Omental fat pad (tissue), 4 donors: ENCODE results near the gene GPRC5B. TPM values are rescaled to one million over a fixed set of nuclear protein-coding genes. Genes with fewer than 3 reads are reported as not detected.

Source experiments
- ATAC-seq: fragments of 150-250 bp; one replicate; pipeline ENCODE4 v1.9.1; 2016; ENCODE audit warnings: mild to moderate bottlenecking, moderate library complexity; ENCODE audit not compliant: low FRiP score
- DNase-seq: peaks from one replicate; pipeline ENCODE4 v3.0.0-alpha.2; 2019; ENCODE audit warnings: low spot score
- total RNA-seq, 4 donors: library from RNA; depleted of rRNA; stranded (reverse); fragments of >200 nt; gene quantifications; one replicate each; pipeline ENCODE4 v1.1.0, GENCODE V29; 2016
- TF ChIP-seq, protein P1 (sequence below), 3 donors: fragments of 450-650 bp; IDR thresholded peaks; one replicate each; pipeline ENCODE4 v1.5.1; 2016 to 2017; ENCODE audit warnings: antibody characterized with exemption in 3 of 3, mild to moderate bottlenecking in 3 of 3, moderate library complexity in 2 of 3

GPRC5B gene, protein sequence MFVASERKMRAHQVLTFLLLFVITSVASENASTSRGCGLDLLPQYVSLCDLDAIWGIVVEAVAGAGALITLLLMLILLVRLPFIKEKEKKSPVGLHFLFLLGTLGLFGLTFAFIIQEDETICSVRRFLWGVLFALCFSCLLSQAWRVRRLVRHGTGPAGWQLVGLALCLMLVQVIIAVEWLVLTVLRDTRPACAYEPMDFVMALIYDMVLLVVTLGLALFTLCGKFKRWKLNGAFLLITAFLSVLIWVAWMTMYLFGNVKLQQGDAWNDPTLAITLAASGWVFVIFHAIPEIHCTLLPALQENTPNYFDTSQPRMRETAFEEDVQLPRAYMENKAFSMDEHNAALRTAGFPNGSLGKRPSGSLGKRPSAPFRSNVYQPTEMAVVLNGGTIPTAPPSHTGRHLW
- total RNA-seq = 10 to 100 TPM; 15.4 to 36.3 (median 30.7) TPM

DNA sequence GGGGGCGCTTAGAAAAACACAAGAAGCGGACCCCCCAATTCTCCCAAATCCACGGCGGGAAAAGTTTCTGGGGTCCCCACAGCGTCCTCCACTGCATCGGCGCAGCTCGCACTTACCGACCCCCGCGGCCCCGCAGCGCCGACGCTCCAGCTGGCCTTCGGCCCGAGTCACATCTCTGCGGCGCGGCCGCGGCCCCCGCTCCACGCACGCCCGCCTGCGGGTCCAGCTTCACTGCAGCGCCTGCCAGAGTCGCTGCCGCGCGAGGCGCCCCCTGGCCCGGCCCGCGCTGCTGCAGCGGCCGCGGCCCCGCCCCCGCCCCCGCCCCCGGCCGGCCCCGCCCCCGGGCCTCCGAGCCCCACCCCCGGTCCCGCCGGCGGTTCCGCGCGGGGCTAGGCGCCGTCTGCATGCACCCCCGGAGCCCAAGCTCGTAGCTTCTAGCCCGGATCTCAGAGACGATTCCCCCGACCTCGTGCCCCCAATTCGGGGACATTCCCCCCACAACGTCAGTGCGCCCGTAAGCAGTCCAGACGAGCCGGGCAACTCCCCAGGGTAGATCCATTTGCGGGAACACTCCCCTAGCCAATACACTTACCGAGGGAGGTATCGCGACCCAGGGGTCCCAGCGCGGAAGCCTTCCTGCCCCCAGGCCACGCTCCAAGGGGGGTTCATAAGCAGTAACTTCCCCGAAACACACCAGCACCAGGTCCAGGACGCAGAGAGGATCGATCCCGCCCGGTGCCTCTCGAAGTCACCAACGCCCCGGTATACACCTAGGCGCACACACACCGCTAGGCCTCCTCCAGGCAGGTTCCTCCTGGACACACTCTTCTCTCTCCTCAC lies at the start of gene GPRC5B:
TSS of gene GPRC5B (minus strand) at position 238 of the 840 bp plus-strand sequence. CDS start 12,003 bp downstream, outside the sequence.
- ATAC-seq (peak; percentile 45), DNase-seq (no peak)
- TF ChIP-seq, protein P1, sequence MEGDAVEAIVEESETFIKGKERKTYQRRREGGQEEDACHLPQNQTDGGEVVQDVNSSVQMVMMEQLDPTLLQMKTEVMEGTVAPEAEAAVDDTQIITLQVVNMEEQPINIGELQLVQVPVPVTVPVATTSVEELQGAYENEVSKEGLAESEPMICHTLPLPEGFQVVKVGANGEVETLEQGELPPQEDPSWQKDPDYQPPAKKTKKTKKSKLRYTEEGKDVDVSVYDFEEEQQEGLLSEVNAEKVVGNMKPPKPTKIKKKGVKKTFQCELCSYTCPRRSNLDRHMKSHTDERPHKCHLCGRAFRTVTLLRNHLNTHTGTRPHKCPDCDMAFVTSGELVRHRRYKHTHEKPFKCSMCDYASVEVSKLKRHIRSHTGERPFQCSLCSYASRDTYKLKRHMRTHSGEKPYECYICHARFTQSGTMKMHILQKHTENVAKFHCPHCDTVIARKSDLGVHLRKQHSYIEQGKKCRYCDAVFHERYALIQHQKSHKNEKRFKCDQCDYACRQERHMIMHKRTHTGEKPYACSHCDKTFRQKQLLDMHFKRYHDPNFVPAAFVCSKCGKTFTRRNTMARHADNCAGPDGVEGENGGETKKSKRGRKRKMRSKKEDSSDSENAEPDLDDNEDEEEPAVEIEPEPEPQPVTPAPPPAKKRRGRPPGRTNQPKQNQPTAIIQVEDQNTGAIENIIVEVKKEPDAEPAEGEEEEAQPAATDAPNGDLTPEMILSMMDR (IDR thresholded peaks at IDR 0.05) = no peak

DNA sequence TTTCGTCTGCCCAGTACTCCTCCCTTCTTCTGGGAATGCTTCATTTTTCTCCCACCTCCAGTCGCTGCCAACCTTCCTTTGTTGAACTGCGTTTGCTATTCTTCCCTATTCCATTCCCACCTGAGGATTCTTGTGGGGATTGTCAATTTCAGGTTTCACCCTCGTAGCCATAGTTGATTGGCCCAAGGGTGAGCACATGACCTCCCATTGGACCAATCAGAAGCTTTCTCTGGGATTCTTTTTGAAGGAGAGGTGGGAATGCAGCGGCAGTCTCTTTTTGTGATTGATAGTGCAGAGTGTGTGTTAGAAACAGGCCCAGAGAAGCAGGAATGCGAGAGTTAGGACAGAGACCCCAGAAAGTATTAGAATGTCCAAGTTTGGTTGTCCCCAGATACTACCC lies 49.1 kb upstream of the GPRC5B start:
- TF ChIP-seq, protein P1 (IDR thresholded peaks at IDR 0.05) = no peak
- DNase-seq (no peak), ATAC-seq (no peak)

DNA sequence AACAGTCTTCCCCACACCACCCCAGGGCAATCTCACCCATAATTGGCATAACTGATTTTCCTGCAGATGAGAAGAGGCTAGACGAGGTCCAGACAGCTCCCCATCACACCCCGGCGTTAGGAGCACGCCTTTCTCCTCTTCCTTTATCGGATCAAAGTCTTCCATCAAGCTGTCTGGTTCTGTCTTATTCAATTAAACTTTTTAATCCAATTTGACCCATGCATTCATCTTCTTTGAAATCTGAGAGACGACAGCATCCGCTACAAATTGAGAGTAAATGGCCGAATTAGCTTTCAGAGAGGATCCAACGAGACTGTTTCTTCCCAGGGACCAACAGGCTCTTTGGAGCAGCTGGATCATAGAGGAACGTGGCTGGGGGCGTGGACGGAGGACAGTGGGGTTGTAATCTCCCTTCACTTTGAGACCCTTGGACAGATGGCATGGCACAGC lies 44.4 kb upstream of the GPRC5B start:
- DNase-seq = no peak

DNA sequence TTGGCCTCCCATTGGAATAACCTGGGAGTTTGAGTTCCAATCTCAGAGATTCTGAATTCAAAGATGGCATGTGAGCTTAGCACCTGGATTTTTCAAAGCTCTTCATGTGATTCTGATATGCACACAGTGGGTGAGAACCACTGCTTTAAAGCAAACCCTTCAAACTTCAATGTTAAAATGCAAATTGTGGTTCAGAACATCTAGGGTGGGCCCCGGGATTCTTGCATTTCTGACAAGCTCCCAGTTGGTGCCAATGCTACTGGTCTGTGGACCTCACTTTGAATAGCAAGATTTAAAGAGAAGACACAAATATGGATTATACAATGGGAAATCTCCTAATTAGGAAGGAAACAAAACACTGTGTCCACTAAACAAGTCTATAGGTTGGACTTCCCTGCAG lies 43.8 kb upstream of the GPRC5B start:
- TF ChIP-seq, protein P1 (IDR thresholded peaks at IDR 0.05) = no peak

More for the DNA sequence above, 44.4 kb upstream of the GPRC5B start:
- ATAC-seq = no peak
- TF ChIP-seq, protein P1 (IDR thresholded peaks at IDR 0.05) = no peak

DNA sequence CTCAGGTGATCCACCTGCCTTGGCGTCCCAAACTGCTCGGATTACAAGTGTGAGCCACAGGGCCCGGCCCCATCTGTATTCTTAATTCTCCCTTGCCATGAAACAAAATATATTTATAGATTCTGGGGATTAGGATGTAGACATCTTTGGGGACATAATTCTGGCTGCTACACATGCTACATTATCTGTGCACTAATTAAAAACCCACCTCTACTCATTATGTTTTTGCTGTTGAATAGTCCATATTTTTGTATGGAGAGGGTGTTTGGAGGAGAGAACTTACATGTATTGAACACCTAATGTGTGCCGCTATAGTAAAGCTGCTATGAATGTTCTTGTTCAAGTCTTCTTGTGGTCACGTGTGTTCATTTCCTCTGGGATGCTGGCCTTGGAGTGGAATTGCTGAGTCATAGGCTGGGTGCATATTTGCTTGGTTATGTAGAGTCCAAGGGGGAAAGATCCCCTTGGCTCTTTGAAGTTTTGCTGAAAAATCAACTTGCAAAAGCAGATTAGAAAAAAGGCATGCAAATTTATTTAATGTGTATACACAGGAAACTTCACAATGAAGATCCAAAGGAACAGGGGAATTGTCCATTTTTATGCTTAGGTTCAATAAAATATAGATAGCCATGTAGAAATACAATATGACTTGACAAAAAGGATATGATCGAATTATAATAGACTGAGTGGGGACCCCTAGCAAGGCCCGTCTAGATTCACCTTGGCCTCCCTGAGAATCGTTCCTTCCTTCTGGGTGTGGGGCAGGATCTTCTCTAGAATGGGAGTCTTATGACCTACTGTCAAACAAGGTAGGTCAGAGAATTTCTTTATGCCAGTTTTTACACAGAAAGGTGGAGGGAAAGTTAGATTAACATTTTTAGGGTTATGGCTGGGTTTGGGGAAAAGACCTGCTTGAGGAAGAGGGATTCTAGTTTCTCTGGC lies 42.1 kb upstream of the GPRC5B start:
- TF ChIP-seq, protein P1 (IDR thresholded peaks at IDR 0.05) = no peak
- ATAC-seq = no peak
- DNase-seq = no peak

More for the DNA sequence above, 43.8 kb upstream of the GPRC5B start:
- DNase-seq (no peak), ATAC-seq (no peak)

DNA sequence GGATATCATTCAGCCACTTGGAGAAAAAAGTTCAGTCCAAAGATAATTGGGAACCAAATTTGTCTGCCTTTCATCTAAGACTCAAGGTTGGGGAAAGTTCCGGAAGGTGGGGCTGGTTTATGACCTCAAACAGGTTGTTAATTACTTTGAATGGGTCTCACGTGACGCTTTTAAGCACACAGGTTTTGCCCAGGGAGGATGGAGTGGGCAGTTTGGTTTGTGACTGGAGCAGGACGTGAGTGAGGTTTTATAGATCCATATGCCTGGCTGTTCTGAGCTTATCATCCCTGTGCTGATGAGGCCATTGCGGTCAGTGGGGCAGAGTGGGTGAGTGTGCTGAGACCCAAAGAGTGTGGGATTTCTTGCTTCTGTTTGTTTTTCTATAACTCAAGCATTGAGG lies 38.7 kb upstream of the GPRC5B start:
- ATAC-seq = no peak
- no peak for DNase-seq
- TF ChIP-seq, protein P1 (IDR thresholded peaks at IDR 0.05) = no peak
